NB4 (cell line): ENCODE data around the gene FAM110C.
"Not testable (repeated sequence)": the region's sequence is repeated elsewhere in the genome, so short reads cannot be mapped to it uniquely, and the experiment has no call there.

ENCODE experiments used
- CTCF ChIP-seq: IDR thresholded peaks from one replicate; pipeline ENCODE4 v1.5.1; 2012; ENCODE audit warnings: low read depth, low read length
- MAX ChIP-seq: IDR thresholded peaks from 2 replicates; pipeline ENCODE4 v1.6.1; 2011; ENCODE audit warnings: low read depth, low read length
- MYC ChIP-seq: IDR thresholded peaks from 2 replicates; pipeline ENCODE4 v1.6.1; 2011; ENCODE audit warnings: low read depth, low read length
- POLR2A ChIP-seq: IDR thresholded peaks from 2 replicates; pipeline ENCODE4 v1.6.1; 2011; ENCODE audit warnings: mild to moderate bottlenecking; ENCODE audit not compliant: insufficient read length; ENCODE audit errors: extremely low read depth

GRCh38 chr2:24591-24990 lies 21.7 kb downstream of the FAM110C start:
- not testable (repeated sequence) for TF ChIP-seq CTCF, MAX, POLR2A, MYC
